ENCODE data around the gene ADGRB3. TPM values are rescaled to one million over a fixed set of nuclear protein-coding genes. Genes with fewer than 3 reads are reported as not detected.
"Not testable (repeated sequence)": the region's sequence is repeated elsewhere in the genome, so short reads cannot be mapped to it uniquely, and the experiment has no call there.

Gene ADGRB3
- total and polyA plus RNA-seq, 7 donors, result 0.60 to 11.5 (median 9.7) TPM; not detected in 1

- no peak for TF ChIP-seq POLR2AphosphoS5 (IDR thresholded peaks at IDR 0.05)
- no peak for TF ChIP-seq POLR2A (IDR thresholded peaks at IDR 0.05)
- no peak for TF ChIP-seq CTCF (IDR thresholded peaks at IDR 0.05)
- WGBS, 2 donors, result 88 to 97% methylated on average over 1 of the region's 1 CpG
- no peaks in the 10 kb centered on the region for H3K36me3 ChIP-seq
Observed at GRCh38 chr6:68747110-68747790, 112.2 kb downstream of the ADGRB3 start.

GRCh38 chr6:68747832-68748231, 112.8 kb downstream of the ADGRB3 start:
- H3K36me3 ChIP-seq; H3K27ac ChIP-seq; H3K4me1 ChIP-seq; DNase-seq; H3K27me3 ChIP-seq; H3K9me3 ChIP-seq; intact Hi-C loops (cut with DNase I); H3K4me3 ChIP-seq: not testable (repeated sequence)
- 79 to 91% methylated on average over 3 of the region's 3 CpGs for WGBS, 2 donors

More at GRCh38 chr6:68747110-68747790, 112.2 kb downstream of the ADGRB3 start:
- no peaks in the 10 kb centered on the region for H3K27me3 ChIP-seq
- intact Hi-C loops (cut with DNase I), result no loop called here
- no peak overlapping the region for H3K27ac ChIP-seq
- H3K4me3 ChIP-seq, result no peak overlapping the region
- H3K4me1 ChIP-seq, result no peaks in the 10 kb centered on the region
- no peaks in the 10 kb centered on the region for H3K9me3 ChIP-seq
- no peak for DNase-seq

- Histone ChIP-seq H3K27me3 (no peaks in the 10 kb centered on the region), H3K36me3 (no peaks in the 10 kb centered on the region), H3K27ac (no peak overlapping the region), H3K9me3 (no peaks in the 10 kb centered on the region), H3K4me1 (peaks cover 0 to 4% (median 0%) of the 10 kb centered on the region in 4 donors), H3K4me3 (no peak overlapping the region)
- DNase-seq, result no peak
- no peak for TF ChIP-seq EP300 (IDR thresholded peaks at IDR 0.05)
- TF ChIP-seq POLR2AphosphoS5 (IDR thresholded peaks at IDR 0.05), result no peak
- intact Hi-C loops (cut with DNase I), result no loop called here
Observed at GRCh38 chr6:68754681-68755213, 119.7 kb downstream of the ADGRB3 start.

- Histone ChIP-seq H3K9me3 (no peaks in the 10 kb centered on the region), H3K27ac (no peak overlapping the region), H3K4me1 (peaks cover 0 to 4% (median 0%) of the 10 kb centered on the region in 4 donors), H3K36me3 (no peaks in the 10 kb centered on the region), H3K4me3 (no peak overlapping the region), H3K27me3 (no peaks in the 10 kb centered on the region)
- intact Hi-C loops (cut with DNase I), result no loop called here
- 46 to 67% methylated on average over 5 of the region's 5 CpGs for WGBS, 2 donors
- TF ChIP-seq EP300 (IDR thresholded peaks at IDR 0.05), result no peak
- TF ChIP-seq CTCF (IDR thresholded peaks at IDR 0.05), result no peak
- TF ChIP-seq POLR2A (IDR thresholded peaks at IDR 0.05), result no peak
- TF ChIP-seq POLR2AphosphoS5 (IDR thresholded peaks at IDR 0.05), result no peak
- DNase-seq, result no peak
Observed at GRCh38 chr6:68756454-68757375, 121.6 kb downstream of the ADGRB3 start.

- H3K4me3 ChIP-seq, result no peak overlapping the region
- 65 to 73% methylated on average over 1 of the region's 1 CpG for WGBS, 2 donors
- no peaks in the 10 kb centered on the region for H3K36me3 ChIP-seq
- intact Hi-C loops (cut with DNase I), result no loop called here
- no peak overlapping the region for H3K27ac ChIP-seq
- H3K4me1 ChIP-seq, result peaks cover 0 to 4% (median 0%) of the 10 kb centered on the region in 4 donors
- H3K27me3 ChIP-seq, result no peaks in the 10 kb centered on the region
- no peak for DNase-seq
- no peaks in the 10 kb centered on the region for H3K9me3 ChIP-seq
- TF ChIP-seq POLR2AphosphoS5 (IDR thresholded peaks at IDR 0.05) (no peak), EP300 (IDR thresholded peaks at IDR 0.05) (no peak), CTCF (IDR thresholded peaks at IDR 0.05) (no peak), POLR2A (IDR thresholded peaks at IDR 0.05) (no peak)
Observed at GRCh38 chr6:68757821-68758220, 122.7 kb downstream of the ADGRB3 start.

All from sigmoid colon (tissue), 7 donors.